SK-N-SH (cell line): ENCODE data around the gene PPP1R14D. TPM values are rescaled to one million over a fixed set of nuclear protein-coding genes. Genes with fewer than 3 reads are reported as not detected.

ENCODE experiments used
- CTCF ChIA-PET: fragments of 300-600, 350-600 bp; formaldehyde crosslinking; extraction: SDS; loops from one replicate; lab custom pipeline; 2021; lab: Yijun Ruan, JAX
- POLR2A ChIA-PET: fragments of 350-600 bp; sonication (Branson Sonifier 250); formaldehyde crosslinking; extraction: SDS; loops from one replicate; lab custom pipeline; 2020; ENCODE audit warnings: antibody characterized with exemption, inconsistent platforms; lab: Yijun Ruan, JAX
- DNase-seq: peaks from one replicate; pipeline ENCODE4 v3.0.0; 2012
- H2AFZ ChIP-seq: fragments of 200-600 bp; sonication (generic); 2 replicates; pipeline ENCODE4 v1.8.1; 2016; ENCODE audit warnings: antibody characterized with exemption, mild to moderate bottlenecking, low read depth
- H3F3A ChIP-seq: fragments of 200-600 bp; sonication (generic); replicated peaks from 2 replicates; pipeline ENCODE3; 2016; ENCODE audit warnings: antibody characterized with exemption, mild to moderate bottlenecking; ENCODE audit not compliant: insufficient read depth
- H3K27ac ChIP-seq, 2 experiments: fragments of 200-500 bp in 1 of 2; fragments of 200-600 bp in 1 of 2; sonication (Bioruptor generic) in 1 of 2; sonication (generic), shearing (Covaris generic) in 1 of 2; 2 replicates each; pipeline versions ENCODE4 v1.5.1 to v1.6.1; 2014 to 2016; ENCODE audit warnings: low read depth in 2 of 2, inconsistent platforms in 1 of 2, low read length in 1 of 2, mild to moderate bottlenecking in 1 of 2, mixed read lengths in 1 of 2
- H3K27me3 ChIP-seq: fragments of 200-600 bp; sonication (generic), shearing (Covaris generic); 2 replicates; pipeline ENCODE4 v1.6.1; 2016; ENCODE audit warnings: mixed run types; ENCODE audit not compliant: insufficient read depth
- H3K36me3 ChIP-seq, 2 experiments: fragments of 200-500 bp in 1 of 2; fragments of 200-600 bp in 1 of 2; sonication (Bioruptor generic) in 1 of 2; sonication (generic) in 1 of 2; replicated peaks in 1 of 2; 2 replicates each; pipeline versions ENCODE3 to v1.5.1; 2014 to 2016; ENCODE audit warnings: low read length in 1 of 2, mild to moderate bottlenecking in 1 of 2; ENCODE audit not compliant: insufficient read depth in 2 of 2, control insufficient read depth in 1 of 2
- H3K4me1 ChIP-seq, 2 experiments: fragments of 200-500 bp in 1 of 2; fragments of 200-600 bp in 1 of 2; sonication (Bioruptor generic) in 1 of 2; sonication (generic), shearing (Covaris generic) in 1 of 2; 2 replicates each; pipeline versions ENCODE4 v1.5.1 to v1.6.1; 2014 to 2016; ENCODE audit warnings: low read depth in 1 of 2, low read length in 1 of 2, mixed run types in 1 of 2; ENCODE audit not compliant: insufficient read depth in 2 of 2, control insufficient read depth in 1 of 2
- H3K4me2 ChIP-seq: fragments of 200-600 bp; sonication (generic), shearing (Covaris generic); 2 replicates; pipeline ENCODE4 v1.6.1; 2017; ENCODE audit warnings: mixed run types
- H3K4me3 ChIP-seq, 2 experiments: fragments of 200-500 bp in 1 of 2; fragments of 200-600 bp in 1 of 2; sonication (Bioruptor generic) in 1 of 2; sonication (generic), shearing (Covaris generic) in 1 of 2; 2 replicates each; pipeline versions ENCODE4 v1.5.1 to v1.8.1; 2014 to 2016; ENCODE audit warnings: low read depth in 2 of 2, inconsistent platforms in 1 of 2, low read length in 1 of 2, mild to moderate bottlenecking in 1 of 2, mixed read lengths in 1 of 2, moderate library complexity in 1 of 2
- H3K79me2 ChIP-seq: fragments of 200-600 bp; sonication (generic); 2 replicates; pipeline ENCODE4 v1.8.1; 2017; ENCODE audit warnings: mild to moderate bottlenecking; ENCODE audit not compliant: insufficient read depth
- H3K9ac ChIP-seq: fragments of 200-600 bp; sonication (generic); 2 replicates; pipeline ENCODE4 v1.6.1; 2017; ENCODE audit warnings: mixed run types
- H3K9me2 ChIP-seq: fragments of 200-600 bp; sonication (generic); 2 replicates; pipeline ENCODE4 v1.6.1; 2017; ENCODE audit warnings: mixed run types
- H3K9me3 ChIP-seq: fragments of 200-600 bp; sonication (generic); 2 replicates; pipeline ENCODE4 v1.6.1; 2017; ENCODE audit warnings: mixed run types, mild to moderate bottlenecking, moderate library complexity
- H4K20me1 ChIP-seq: fragments of 200-600 bp; sonication (generic); 2 replicates; pipeline ENCODE4 v1.6.1; 2017; ENCODE audit warnings: mild to moderate bottlenecking, mixed run types; ENCODE audit not compliant: insufficient read depth
- CTCF ChIP-seq: fragments of 200-600 bp; sonication (generic); IDR thresholded peaks from 2 replicates; pipeline ENCODE4 v1.6.1; 2017; ENCODE audit warnings: antibody characterized with exemption, mild to moderate bottlenecking, moderate library complexity
- ELF1 ChIP-seq: IDR thresholded peaks from 2 replicates; pipeline ENCODE4 v1.4.0; 2012
- EP300 ChIP-seq, 2 experiments: IDR thresholded peaks; 2 replicates each; pipeline versions ENCODE4 v1.4.0 to v1.6.1; 2012; ENCODE audit warnings: borderline replicate concordance in 1 of 2, low read depth in 1 of 2, low read length in 1 of 2
- FOSL2 ChIP-seq: IDR thresholded peaks from 2 replicates; pipeline ENCODE4 v1.4.0; 2012; ENCODE audit warnings: low read depth, mild to moderate bottlenecking, moderate library complexity, borderline replicate concordance
- FOXM1 ChIP-seq: IDR thresholded peaks from 2 replicates; pipeline ENCODE4 v1.4.0; 2012; ENCODE audit warnings: low read depth, mild to moderate bottlenecking
- JUND ChIP-seq: IDR thresholded peaks from 2 replicates; pipeline ENCODE4 v1.4.0; 2012
- MAX ChIP-seq: IDR thresholded peaks from 2 replicates; pipeline ENCODE4 v1.4.0; 2012; ENCODE audit warnings: low read depth
- MEF2A ChIP-seq: IDR thresholded peaks from 2 replicates; pipeline ENCODE4 v1.4.0; 2012; ENCODE audit warnings: low read depth, borderline replicate concordance
- NFIC ChIP-seq: IDR thresholded peaks from 2 replicates; pipeline ENCODE4 v1.4.0; 2012; ENCODE audit warnings: borderline replicate concordance
- NRF1 ChIP-seq: IDR thresholded peaks from 2 replicates; pipeline ENCODE4 v1.6.1; 2012; ENCODE audit warnings: low read depth, mild to moderate bottlenecking, low read length
- PBX3 ChIP-seq: IDR thresholded peaks from 2 replicates; pipeline ENCODE4; 2012
- RCOR1 ChIP-seq: fragments of 150-350 bp; IDR thresholded peaks from 2 replicates; pipeline ENCODE4 v1.6.1; 2017; ENCODE audit warnings: antibody characterized with exemption, low read length
- RFX5 ChIP-seq: IDR thresholded peaks from 2 replicates; pipeline ENCODE4 v1.6.1; 2012; ENCODE audit warnings: mild to moderate bottlenecking, improper control_type of control experiment, low read length
- RXRA ChIP-seq: IDR thresholded peaks from 2 replicates; pipeline ENCODE4 v1.4.0; 2012; ENCODE audit warnings: low read depth, mild to moderate bottlenecking, borderline replicate concordance
- SIN3A ChIP-seq: IDR thresholded peaks from 2 replicates; pipeline ENCODE4 v1.6.1; 2012; ENCODE audit warnings: low read depth, mild to moderate bottlenecking, low read length, moderate library complexity, borderline replicate concordance
- TAF1 ChIP-seq: IDR thresholded peaks from 2 replicates; pipeline ENCODE4 v1.6.1; 2012; ENCODE audit warnings: low read depth, mild to moderate bottlenecking, low read length, moderate library complexity, borderline replicate concordance
- USF1 ChIP-seq: IDR thresholded peaks from 2 replicates; pipeline ENCODE4 v1.4.0; 2012; ENCODE audit warnings: low read depth, borderline replicate concordance
- ZBTB33 ChIP-seq: IDR thresholded peaks from 2 replicates; pipeline ENCODE4 v1.4.0; 2012; ENCODE audit warnings: low read depth, borderline replicate concordance
- WGBS: methylation state at CpG from one replicate; pipeline ENCODE4 v1.1.6; 2017; ENCODE audit warnings: low lambda C conversion rate; 5-methylcytosine and 5-hydroxymethylcytosine counted together
- polyA plus RNA-seq, 3 experiments: library from polyadenylated mRNA; depleted of rRNA; stranded (reverse); fragments of >200 nt; gene quantifications; 2 replicates each; pipeline ENCODE4 v1.2.3, GENCODE V29; 2012

The PPP1R14D gene
- polyA plus RNA-seq, 1 of the 3 experiments (the other 2 are of a cell fraction): not detected

GRCh38 chr15:40770147-40770721, 58.3 kb downstream of the PPP1R14D start:
- WGBS: 88% methylated on average over 6 of the region's 17 CpGs
- H3K9me3 ChIP-seq: no peaks in the 10 kb centered on the region
- H3K9ac ChIP-seq: no peak overlapping the region

GRCh38 chr15:40769274-40770146, 59.0 kb downstream of the PPP1R14D start, which contains the start of gene C15orf62:
Gene C15orf62 (plus strand): TSS chr15:40769980. CDS start chr15:40770496, 516 bp downstream.
- CTCF ChIA-PET: interaction anchor here (1.0 to 31.8 kb wide), 4 partner anchors 9 to 24 kb away, joined by 3 to 555 read pairs (median 61); partner anchors contain the start of gene RMDN3
- Histone ChIP-seq H3K4me1 (peaks cover 36 to 73% of the 10 kb centered on the region in 2 experiments; a peak in 3 of 4 replicates), H3K79me2 (no peaks in the 10 kb centered on the region), H3F3A (peaks cover 12% of the 10 kb centered on the region), H3K9me3 (no peaks in the 10 kb centered on the region), H3K27me3 (no peaks in the 10 kb centered on the region), H3K9ac (no peak within 1 kb of the TSS), H3K4me2 (peak within 1 kb of the TSS; percentile 59; the same call in 1 of the 2 replicates), H3K9me2 (no peaks in the 10 kb centered on the region), H2AFZ (no peak within 1 kb of the TSS), H4K20me1 (no peaks in the 10 kb centered on the region), H3K36me3 (peaks cover under 1 to 25% of the 10 kb centered on the region in 2 experiments), H3K27ac (peak within 1 kb of the TSS; percentile 39 to 83), H3K4me3 (no peak within 1 kb of the TSS)
- peak; percentile 75 for DNase-seq
- POLR2A ChIA-PET: interaction anchor here (1.1 to 1.8 kb wide), 4 partner anchors 13 to 25 kb away, joined by 3 to 6 read pairs (median 4); no protein-coding TSS in a partner anchor
- WGBS: 37% methylated on average over 16 of the region's 28 CpGs
- TF ChIP-seq ELF1: no peak
- peak; percentile 3; the same call in 1 of the 2 replicates for TF ChIP-seq RCOR1
- TF ChIP-seq JUND: peak; percentile 43; the same call in 1 of the 2 replicates
- TF ChIP-seq USF1: no peak
- TF ChIP-seq RXRA: no peak
- no peak for TF ChIP-seq ZBTB33
- TF ChIP-seq CTCF: no peak
- TF ChIP-seq RFX5: no peak
- no peak; the same call in 1 of the 2 replicates for TF ChIP-seq NFIC
- TF ChIP-seq FOXM1: no peak
- TF ChIP-seq EP300 (IDR thresholded peaks at IDR 0.05; ENCODE audit: borderline replicate concordance in 1 of 2, low read depth in 1 of 2, low read length in 1 of 2): no peak
- peak; percentile 66; the same call in 1 of the 2 replicates for TF ChIP-seq SIN3A
- TF ChIP-seq MAX: no peak

More at GRCh38 chr15:40770147-40770721, 58.3 kb downstream of the PPP1R14D start:
- H2AFZ ChIP-seq: no peak overlapping the region
- peak; percentile 32 for DNase-seq
- 0 out of 2 replicates have a peak overlapping the region, but pooled peaks have one; percentile 59 for H3K4me2 ChIP-seq
- POLR2A ChIA-PET: interaction anchor here (1.1 to 1.8 kb wide), 3 partner anchors 13 to 25 kb away, joined by 3 to 6 read pairs (median 6); no protein-coding TSS in a partner anchor
- no peak for TF ChIP-seq TAF1
- TF ChIP-seq RCOR1: no peak
- no peak for TF ChIP-seq EP300 (IDR thresholded peaks at IDR 0.05; ENCODE audit: borderline replicate concordance in 1 of 2, low read depth in 1 of 2, low read length in 1 of 2)
- TF ChIP-seq MEF2A: no peak
- TF ChIP-seq NRF1: no peak
- no peak for TF ChIP-seq FOSL2
- TF ChIP-seq NFIC: no peak
- TF ChIP-seq PBX3: no peak
- H3K9me2 ChIP-seq: no peaks in the 10 kb centered on the region
- no peak overlapping the region for H3K4me3 ChIP-seq
- H3K27me3 ChIP-seq: no peaks in the 10 kb centered on the region
- no peaks in the 10 kb centered on the region for H4K20me1 ChIP-seq
- peak overlapping the region; percentile 39 to 83; a peak in 3 of 4 replicates for H3K27ac ChIP-seq
- no peaks in the 10 kb centered on the region for H3K79me2 ChIP-seq
- H3F3A ChIP-seq: peaks cover 5% of the 10 kb centered on the region
- CTCF ChIA-PET: interaction anchor here (0.7 to 31.8 kb wide), 6 partner anchors 9 to 122 kb away, joined by 3 to 555 read pairs (median 4); partner anchors contain the start of gene RMDN3
- H3K4me1 ChIP-seq: peaks cover 36 to 70% of the 10 kb centered on the region in 2 experiments; a peak in 3 of 4 replicates
- H3K36me3 ChIP-seq: peaks cover 3 to 32% of the 10 kb centered on the region in 2 experiments
